ENCODE measurements around the gene UBE2L5. TPM values are rescaled to one million over a fixed set of nuclear protein-coding genes. Genes with fewer than 3 reads are reported as not detected.

Gene UBE2L5
- under 1 TPM in 1 of 4 donors, not detected in 3; 0.39 TPM for total RNA-seq

DNA sequence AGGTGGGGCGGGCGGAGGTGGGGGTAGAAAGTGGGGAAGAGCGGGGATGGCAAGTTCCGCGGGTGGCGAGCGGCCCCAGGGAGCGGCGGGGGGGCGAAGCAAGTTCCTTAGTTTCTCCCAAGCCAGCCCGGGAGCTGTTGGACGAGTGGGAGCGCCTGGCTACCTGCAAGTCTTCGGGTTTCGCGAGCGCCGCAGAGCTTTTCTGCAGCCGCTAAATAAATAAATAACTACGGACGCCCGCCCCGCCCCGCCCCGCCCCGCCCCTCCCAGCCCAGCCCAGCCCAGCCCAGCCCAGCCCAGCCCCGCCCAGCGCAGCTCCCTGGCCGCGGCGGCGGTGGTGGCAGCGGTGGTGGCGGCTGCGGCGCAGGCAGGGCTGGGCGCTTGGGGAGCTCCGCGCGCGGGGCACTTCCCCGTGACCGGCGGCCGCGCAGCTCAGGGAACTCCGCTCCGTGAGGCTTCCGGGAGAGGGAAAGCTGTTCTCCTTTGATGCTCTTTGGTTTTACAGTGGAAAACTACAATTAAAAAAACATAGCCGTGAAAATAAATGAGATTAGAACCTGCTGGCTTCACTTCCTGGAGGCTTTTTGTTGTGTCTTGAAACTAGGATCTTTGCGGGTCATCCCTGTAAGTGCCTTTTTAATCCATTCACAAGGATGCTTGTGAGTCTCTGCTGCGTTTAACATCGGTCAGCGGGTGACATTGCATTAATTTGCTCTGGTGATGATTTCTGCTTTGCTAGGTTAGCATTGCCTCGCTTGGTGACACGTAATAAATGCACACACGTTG lies at the start of gene UBE2L5:
TSS of gene UBE2L5 (plus strand) at position 440 of the 786 bp plus-strand sequence. CDS start 5,498 bp downstream, outside the sequence.
- under 1% methylated on average over 28 of the region's 57 CpGs for WGBS
- Histone ChIP-seq H3K27ac (replicated peaks in 1 of 4) (peak within 1 kb of the TSS; percentile 91 to 97 (median 93)), H3K4me3 (peak within 1 kb of the TSS; percentile 60 to 74 (median 65)), H3K9me3 (no peaks in the 10 kb centered on the region), H3K27me3 (no peaks in the 10 kb centered on the region), H3K36me3 (no peaks in the 10 kb centered on the region), H3K4me1 (peaks cover 5 to 39% (median 22%) of the 10 kb centered on the region in 4 donors)
- peak; percentile 95 for DNase-seq (ENCODE audit: extremely low spot score)
- TF ChIP-seq POLR2AphosphoS5 (IDR thresholded peaks at IDR 0.05) (peak; percentile 50 to 87), EP300 (IDR thresholded peaks at IDR 0.05) (no peak), POLR2A (IDR thresholded peaks at IDR 0.05; ENCODE audit: low read depth) (no peak)
- TF ChIP-seq, protein P1, sequence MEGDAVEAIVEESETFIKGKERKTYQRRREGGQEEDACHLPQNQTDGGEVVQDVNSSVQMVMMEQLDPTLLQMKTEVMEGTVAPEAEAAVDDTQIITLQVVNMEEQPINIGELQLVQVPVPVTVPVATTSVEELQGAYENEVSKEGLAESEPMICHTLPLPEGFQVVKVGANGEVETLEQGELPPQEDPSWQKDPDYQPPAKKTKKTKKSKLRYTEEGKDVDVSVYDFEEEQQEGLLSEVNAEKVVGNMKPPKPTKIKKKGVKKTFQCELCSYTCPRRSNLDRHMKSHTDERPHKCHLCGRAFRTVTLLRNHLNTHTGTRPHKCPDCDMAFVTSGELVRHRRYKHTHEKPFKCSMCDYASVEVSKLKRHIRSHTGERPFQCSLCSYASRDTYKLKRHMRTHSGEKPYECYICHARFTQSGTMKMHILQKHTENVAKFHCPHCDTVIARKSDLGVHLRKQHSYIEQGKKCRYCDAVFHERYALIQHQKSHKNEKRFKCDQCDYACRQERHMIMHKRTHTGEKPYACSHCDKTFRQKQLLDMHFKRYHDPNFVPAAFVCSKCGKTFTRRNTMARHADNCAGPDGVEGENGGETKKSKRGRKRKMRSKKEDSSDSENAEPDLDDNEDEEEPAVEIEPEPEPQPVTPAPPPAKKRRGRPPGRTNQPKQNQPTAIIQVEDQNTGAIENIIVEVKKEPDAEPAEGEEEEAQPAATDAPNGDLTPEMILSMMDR (IDR thresholded peaks at IDR 0.05), result no peak
- intact Hi-C loops (cut with DNase I), result loop anchor here (5.0 kb wide), 2 partner anchors 40 to 115 kb away; partner anchors contain the start of gene KATNAL1

GRCh38 chr13:30373727-30374126 lies 48.6 kb upstream of the UBE2L5 start:
- Histone ChIP-seq H3K4me3 (no peak overlapping the region), H3K27me3 (no peaks in the 10 kb centered on the region), H3K9me3 (no peaks in the 10 kb centered on the region), H3K36me3 (no peaks in the 10 kb centered on the region), H3K4me1 (peaks cover 0 to 6% (median 0%) of the 10 kb centered on the region in 4 donors), H3K27ac (replicated peaks in 1 of 4) (no peak overlapping the region)
- TF ChIP-seq POLR2AphosphoS5 (IDR thresholded peaks at IDR 0.05) (no peak), POLR2A (IDR thresholded peaks at IDR 0.05; ENCODE audit: low read depth) (no peak), EP300 (IDR thresholded peaks at IDR 0.05) (no peak)
- TF ChIP-seq, protein P1 (IDR thresholded peaks at IDR 0.05), result no peak
- no peak for DNase-seq (ENCODE audit: extremely low spot score)
- WGBS, result 76% methylated on average over 9 of the region's 9 CpGs
- intact Hi-C loops (cut with DNase I), result no loop called here

DNA sequence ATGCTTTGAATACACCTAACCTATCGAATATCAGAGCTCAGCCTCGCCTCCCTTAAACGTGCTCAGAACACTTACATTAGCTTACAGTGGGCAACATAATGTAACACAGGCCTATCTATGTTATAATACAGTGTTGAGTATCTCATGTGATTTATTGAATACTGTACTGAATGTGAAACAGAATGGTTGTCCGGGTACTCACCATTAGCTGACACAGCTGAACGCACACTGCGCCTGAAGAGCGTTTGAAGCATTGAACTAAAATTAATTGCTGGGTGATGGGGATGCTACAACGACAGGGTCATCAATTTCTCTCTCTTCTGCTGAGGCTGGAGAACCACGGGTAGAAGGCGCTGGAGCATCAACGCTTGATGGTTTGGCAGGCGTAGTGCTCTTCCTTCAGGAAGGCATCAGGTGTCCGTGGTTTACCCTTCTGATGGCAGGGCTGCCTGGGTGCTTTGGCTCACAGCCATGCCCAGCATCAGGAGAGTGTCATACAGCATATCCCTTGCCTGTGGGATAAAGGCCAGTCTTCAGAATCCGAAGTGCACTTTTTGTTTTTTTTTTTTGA lies 46.9 kb upstream of the UBE2L5 start:
- TF ChIP-seq EP300 (IDR thresholded peaks at IDR 0.05) (no peak), POLR2AphosphoS5 (IDR thresholded peaks at IDR 0.05) (no peak), POLR2A (IDR thresholded peaks at IDR 0.05; ENCODE audit: low read depth) (no peak)
- TF ChIP-seq, protein P1 (IDR thresholded peaks at IDR 0.05), result no peak
- intact Hi-C loops (cut with DNase I), result no loop called here
- WGBS, result 89% methylated on average over 14 of the region's 14 CpGs

GRCh38 chr13:30376426-30377311 lies 45.6 kb upstream of the UBE2L5 start:
- Histone ChIP-seq H3K4me3 (no peak overlapping the region), H3K36me3 (no peaks in the 10 kb centered on the region), H3K27me3 (no peaks in the 10 kb centered on the region), H3K9me3 (no peaks in the 10 kb centered on the region), H3K4me1 (peaks cover 0 to 2% (median 0%) of the 10 kb centered on the region in 4 donors), H3K27ac (replicated peaks in 1 of 4) (no peak overlapping the region)
- TF ChIP-seq, protein P1 (IDR thresholded peaks at IDR 0.05), result no peak
- TF ChIP-seq EP300 (IDR thresholded peaks at IDR 0.05) (no peak), POLR2AphosphoS5 (IDR thresholded peaks at IDR 0.05) (no peak), POLR2A (IDR thresholded peaks at IDR 0.05; ENCODE audit: low read depth) (no peak)
- intact Hi-C loops (cut with DNase I), result no loop called here
- WGBS, result 64% methylated on average over 2 of the region's 5 CpGs
- DNase-seq (ENCODE audit: extremely low spot score), result no peak

More for the DNA sequence above, 46.9 kb upstream of the UBE2L5 start:
- Histone ChIP-seq H3K9me3 (no peaks in the 10 kb centered on the region), H3K27me3 (no peaks in the 10 kb centered on the region), H3K27ac (replicated peaks in 1 of 4) (no peak overlapping the region), H3K36me3 (no peaks in the 10 kb centered on the region), H3K4me1 (peaks cover 0 to 6% (median 0%) of the 10 kb centered on the region in 4 donors), H3K4me3 (no peak overlapping the region)
- no peak for DNase-seq (ENCODE audit: extremely low spot score)

All from esophagus muscularis mucosa (tissue), 4 donors.